Tibial nerve (tissue), 4 donors: ENCODE measurements around the gene TEX26. TPM values are rescaled to one million over a fixed set of nuclear protein-coding genes. Genes with fewer than 3 reads are reported as not detected.

Experiments used
- DNase-seq, 2 donors: peaks; one replicate each; pipeline ENCODE4 v3.0.0-alpha.2; 2019; ENCODE audit warnings: low spot score in 2 of 2
- H3K27ac ChIP-seq, 4 donors: fragments of 200-600 bp; sonication (generic) in 3 of 4; one replicate each; pipeline ENCODE4 v1.5.1; 2017 to 2019; ENCODE audit warnings: mild to moderate bottlenecking in 1 of 4
- H3K27me3 ChIP-seq, 2 donors: fragments of 200-600 bp; sonication (generic) in 1 of 2; one replicate each; pipeline versions ENCODE4 v1.5.1 to v1.6.0; 2017 to 2019
- H3K36me3 ChIP-seq, 3 donors: fragments of 200-600 bp; sonication (generic); one replicate each; pipeline ENCODE4 v1.5.1; 2018 to 2019
- H3K4me1 ChIP-seq, 4 donors: fragments of 200-600 bp; sonication (generic) in 3 of 4; one replicate each; pipeline ENCODE4 v1.5.1; 2017 to 2019
- H3K4me3 ChIP-seq, 4 donors: fragments of 200-600 bp; sonication (generic) in 3 of 4; one replicate each; pipeline ENCODE4 v1.5.1; 2017 to 2019; ENCODE audit warnings: mild to moderate bottlenecking in 1 of 4, moderate library complexity in 1 of 4
- H3K9me3 ChIP-seq, 4 donors: fragments of 200-600 bp; sonication (generic) in 3 of 4; one replicate each; pipeline ENCODE4 v1.5.1; 2017 to 2019
- CTCF ChIP-seq, 5 experiments: fragments of 200-600 bp in 3 of 5; fragments of 450-650 bp in 2 of 5; sonication (generic) in 3 of 5; IDR thresholded peaks; one replicate each; pipeline ENCODE4 v1.5.1; 2016 to 2019; ENCODE audit warnings: antibody characterized with exemption in 5 of 5, mild to moderate bottlenecking in 3 of 5, moderate library complexity in 2 of 5
- EP300 ChIP-seq, 2 donors: sonication (generic); formaldehyde crosslinking; IDR thresholded peaks; one replicate each; pipeline ENCODE4 v1.6.1; 2017; ENCODE audit warnings: antibody characterized with exemption in 2 of 2, mild to moderate bottlenecking in 1 of 2
- POLR2A ChIP-seq, 2 donors: fragments of 450-650 bp; IDR thresholded peaks; one replicate each; pipeline ENCODE4 v1.6.1; 2017; ENCODE audit warnings: antibody characterized with exemption in 2 of 2, mild to moderate bottlenecking in 2 of 2, moderate library complexity in 2 of 2
- WGBS, 2 donors: methylation state at CpG; one replicate each; pipeline ENCODE4 v1.1.5; 2018; 5-methylcytosine and 5-hydroxymethylcytosine counted together
- total RNA-seq, 4 donors: library from RNA; depleted of rRNA; stranded (reverse); fragments of >200 nt; gene quantifications; one replicate each; pipeline ENCODE4 v1.1.0, GENCODE V29; 2016

The TEX26 gene
- total RNA-seq, 4 donors from 2014 or later = not detected

- DNase-seq = no peak
- Histone ChIP-seq H3K27ac (no peak overlapping the region), H3K9me3 (no peaks in the 10 kb centered on the region), H3K4me3 (no peak overlapping the region), H3K27me3 (no peaks in the 10 kb centered on the region), H3K36me3 (no peaks in the 10 kb centered on the region), H3K4me1 (peaks cover 0 to 6% (median 0%) of the 10 kb centered on the region in 4 donors)
- 50 to 58% methylated on average over 5 of the region's 5 CpGs for WGBS, 2 donors
- TF ChIP-seq CTCF (IDR thresholded peaks at IDR 0.05) = no peak
- no peak for TF ChIP-seq POLR2A (IDR thresholded peaks at IDR 0.05)
- TF ChIP-seq EP300 (IDR thresholded peaks at IDR 0.05) = no peak
Observed at GRCh38 chr13:31009166-31009565, 76.7 kb downstream of the TEX26 start.

GRCh38 chr13:31010296-31010695 is 77.8 kb downstream of the TEX26 start:
- H3K36me3 ChIP-seq = no peaks in the 10 kb centered on the region
- 84 to 92% methylated on average over 2 of the region's 2 CpGs for WGBS, 2 donors
- no peak for TF ChIP-seq EP300 (IDR thresholded peaks at IDR 0.05)
- no peak for TF ChIP-seq POLR2A (IDR thresholded peaks at IDR 0.05)
- TF ChIP-seq CTCF (IDR thresholded peaks at IDR 0.05) = no peak
- no peak for DNase-seq
- no peaks in the 10 kb centered on the region for H3K9me3 ChIP-seq
- H3K27ac ChIP-seq = no peak overlapping the region
- H3K27me3 ChIP-seq = no peaks in the 10 kb centered on the region
- H3K4me1 ChIP-seq = peaks cover 0 to 7% (median 0%) of the 10 kb centered on the region in 4 donors
- H3K4me3 ChIP-seq = no peak overlapping the region

DNA sequence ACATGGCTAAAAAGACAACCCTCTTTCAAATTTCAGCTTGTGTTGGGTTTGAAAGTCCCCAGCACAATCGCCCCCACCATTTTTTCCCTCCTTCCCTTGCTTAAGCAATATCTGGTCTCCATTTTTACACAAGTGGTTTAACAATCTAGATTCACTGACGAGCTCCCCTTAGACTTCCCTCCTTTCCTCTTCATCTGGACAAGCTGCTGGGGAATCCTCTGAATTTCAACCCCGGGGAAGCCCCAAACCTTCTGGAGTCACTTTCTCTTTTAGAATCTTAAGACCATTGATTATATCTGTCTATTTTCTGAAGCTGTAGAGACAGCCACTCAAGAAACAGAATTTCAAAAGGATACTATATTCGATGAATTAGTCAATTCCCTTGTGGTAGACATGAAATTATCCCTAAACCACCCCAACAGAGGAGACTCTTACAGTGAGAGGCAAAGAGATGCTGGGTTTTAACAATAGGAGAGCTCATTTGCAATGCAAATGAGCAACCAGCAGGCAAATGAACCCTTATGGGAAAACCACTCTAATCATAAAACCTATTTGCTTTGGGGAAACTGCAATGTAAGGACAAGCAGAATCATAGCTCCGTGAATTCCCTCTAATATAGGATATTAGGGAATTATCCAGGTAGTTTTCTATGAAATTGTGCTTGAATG is 78.9 kb downstream of the TEX26 start:
- no peak overlapping the region for H3K4me3 ChIP-seq
- no peak for DNase-seq
- 66 to 67% methylated on average over 5 of the region's 5 CpGs for WGBS, 2 donors

DNA sequence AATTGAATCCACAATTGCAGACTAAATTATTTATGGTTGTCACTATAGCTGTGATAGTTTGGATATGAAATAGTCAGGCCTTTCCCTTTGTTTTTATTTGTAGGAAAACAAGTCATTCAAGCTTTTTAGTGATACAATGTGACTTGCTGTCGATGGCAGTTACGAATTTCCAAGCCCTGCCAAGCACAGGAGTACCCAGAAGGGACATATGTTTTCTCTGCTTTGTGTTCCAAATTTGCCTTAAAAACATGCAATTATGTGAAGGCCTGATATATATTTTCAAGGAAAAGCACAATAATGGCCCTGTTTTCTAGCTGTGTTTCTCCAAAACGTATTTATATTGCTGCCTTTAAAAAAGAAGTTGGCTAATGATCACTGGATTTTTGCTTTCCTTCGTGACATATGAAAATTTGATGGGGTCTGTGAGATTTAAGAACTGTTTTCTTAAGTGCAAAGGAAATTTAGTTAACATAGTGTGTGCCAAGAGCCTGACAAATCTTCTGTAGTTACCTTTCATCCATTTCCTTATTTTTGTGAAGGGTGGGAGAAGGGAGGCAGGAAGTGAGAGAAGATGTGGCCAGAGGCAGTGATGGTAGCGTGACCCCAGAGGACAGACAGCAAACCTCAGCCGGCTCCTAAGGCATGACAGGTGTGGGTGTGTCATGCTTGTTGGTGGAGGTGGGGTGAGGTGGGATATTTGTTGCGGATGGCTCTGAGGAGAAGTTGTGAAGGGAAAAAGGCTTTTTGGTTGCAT is 79.6 kb downstream of the TEX26 start:
- Histone ChIP-seq H3K4me1 (peaks cover 0 to 7% (median 0%) of the 10 kb centered on the region in 4 donors), H3K36me3 (no peaks in the 10 kb centered on the region), H3K9me3 (no peaks in the 10 kb centered on the region), H3K27me3 (no peaks in the 10 kb centered on the region), H3K4me3 (no peak overlapping the region), H3K27ac (no peak overlapping the region)
- no peak for DNase-seq
- WGBS, 2 donors = 65 to 70% methylated on average over 7 of the region's 7 CpGs
- TF ChIP-seq POLR2A (IDR thresholded peaks at IDR 0.05) (no peak), CTCF (IDR thresholded peaks at IDR 0.05) (no peak), EP300 (IDR thresholded peaks at IDR 0.05) (no peak)

More for the DNA sequence above, 78.9 kb downstream of the TEX26 start:
- TF ChIP-seq CTCF (IDR thresholded peaks at IDR 0.05) (no peak), EP300 (IDR thresholded peaks at IDR 0.05) (no peak), POLR2A (IDR thresholded peaks at IDR 0.05) (no peak)
- Histone ChIP-seq H3K36me3 (no peaks in the 10 kb centered on the region), H3K27ac (no peak overlapping the region), H3K9me3 (no peaks in the 10 kb centered on the region), H3K4me1 (peaks cover 0 to 7% (median 0%) of the 10 kb centered on the region in 4 donors), H3K27me3 (no peaks in the 10 kb centered on the region)

GRCh38 chr13:31012655-31013024 is 80.2 kb downstream of the TEX26 start:
- Histone ChIP-seq H3K27me3 (no peaks in the 10 kb centered on the region), H3K4me1 (peaks cover 0 to 7% (median 0%) of the 10 kb centered on the region in 4 donors), H3K36me3 (no peaks in the 10 kb centered on the region), H3K27ac (no peak overlapping the region), H3K9me3 (peaks cover 0 to under 1% (median 0%) of the 10 kb centered on the region in 4 donors), H3K4me3 (no peak overlapping the region)
- DNase-seq = no peak
- TF ChIP-seq POLR2A (IDR thresholded peaks at IDR 0.05) = no peak
- peak in 1 of 5 experiments; percentile 23 for TF ChIP-seq CTCF (IDR thresholded peaks at IDR 0.05)
- TF ChIP-seq EP300 (IDR thresholded peaks at IDR 0.05) = no peak
- 68 to 73% methylated on average over 2 of the region's 2 CpGs for WGBS, 2 donors
